Measurements from ENCODE around the gene TMEM178B. TPM values are rescaled to one million over a fixed set of nuclear protein-coding genes. Genes with fewer than 3 reads are reported as not detected.

Gene TMEM178B
- total and polyA plus RNA-seq, 9 of the 15 experiments (the other 6 are each of a cell fraction or from before 2014, with no cell fraction given) = under 0.01 to 0.03 (median 0.01) TPM; not detected in 5

DNA sequence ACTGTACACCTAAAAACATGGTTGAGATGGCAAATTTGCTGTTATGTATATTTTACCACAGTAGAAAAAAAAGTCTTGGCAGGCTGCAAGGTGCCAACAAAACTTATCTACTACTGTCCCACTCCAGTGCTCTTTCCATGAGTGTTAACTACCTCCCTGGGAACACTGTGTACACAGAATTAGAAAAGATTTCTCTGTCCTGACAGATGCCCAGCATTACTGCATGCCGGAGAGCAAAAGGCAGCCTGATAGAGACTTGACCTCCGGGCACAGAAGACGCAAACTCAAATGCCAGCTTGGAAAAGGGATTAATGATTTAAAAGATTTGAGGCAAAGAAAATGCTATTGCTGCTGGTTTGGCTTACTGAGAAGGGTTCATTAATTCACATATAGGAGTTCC is 228.8 kb downstream of the TMEM178B start:
- CTCF ChIA-PET (ENCODE audit: low intra/inter-chr PET ratio) = no interaction called here
- BruUV-seq (replicated peaks) = no TSS peak
- POLR2A ChIA-PET = no interaction called here

DNA sequence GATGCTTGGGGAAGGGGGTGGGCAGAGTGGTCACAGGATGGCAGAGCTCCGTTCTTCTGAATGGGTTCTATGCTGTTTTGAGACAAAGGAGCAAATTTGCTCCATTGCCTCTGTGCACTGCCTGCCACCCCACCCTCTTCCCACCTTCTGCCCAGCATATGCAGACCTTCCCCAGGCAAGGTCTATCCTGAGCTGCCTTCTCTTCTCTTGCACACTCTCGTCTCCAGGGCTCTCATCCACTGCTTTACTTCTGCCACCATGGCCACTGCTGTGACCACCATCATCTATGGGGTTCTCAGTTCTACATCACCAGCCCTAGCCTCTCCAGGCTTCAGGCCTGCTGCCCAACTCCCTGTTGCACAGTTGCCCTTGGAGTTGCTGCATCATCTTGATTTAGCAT is 230.4 kb downstream of the TMEM178B start:
- Histone ChIP-seq H3K9me3 (replicated peaks; ENCODE audit: control insufficient read depth, insufficient read depth, low read depth, low read length) (no peaks in the 10 kb centered on the region), H3K4me1 (replicated peaks in 1 of 2; ENCODE audit: control insufficient read depth in 2 of 2, insufficient read depth in 2 of 2, low read length in 2 of 2) (no peaks in the 10 kb centered on the region), H3K27ac (ENCODE audit: extremely low read depth, low read depth, low read length) (no peak overlapping the region), H3K9me1 (ENCODE audit: control insufficient read depth, insufficient read depth, low read length) (no peaks in the 10 kb centered on the region), H3K79me2 (ENCODE audit: control insufficient read depth, insufficient read depth, low read length) (no peaks in the 10 kb centered on the region), H3K36me3 (ENCODE audit: control insufficient read depth, insufficient read depth, low read length) (no peaks in the 10 kb centered on the region), H2AFZ (ENCODE audit: low read depth, low read length) (no peak overlapping the region), H3K4me3 (no peak overlapping the region), H3K4me2 (ENCODE audit: insufficient read depth, low read length) (no peak overlapping the region), H4K20me1 (replicated peaks; ENCODE audit: control insufficient read depth, insufficient read depth, low read length) (no peaks in the 10 kb centered on the region), H3K9ac (ENCODE audit: insufficient read depth in 1 of 2, low read depth in 2 of 2, low read length in 2 of 2) (no peak overlapping the region), H3K27me3 (ENCODE audit: control insufficient read depth in 2 of 2, insufficient read depth in 2 of 2, low read length in 2 of 2) (no peaks in the 10 kb centered on the region)
- FAIRE-seq (no peak), DNase-seq (ENCODE audit: extremely low read depth in 1 of 4, low spot score in 3 of 4) (no peak), ATAC-seq (no peak)
- BruUV-seq (replicated peaks) = no TSS peak
- intact Hi-C loops (cut with micrococcal nuclease) = no loop called here
- POLR2A ChIA-PET = no interaction called here
- TF ChIP-seq POLR2AphosphoS2 (IDR thresholded peaks at IDR 0.05; ENCODE audit: low read length) (no peak), MED1 (CRISPR knock-in tag; IDR thresholded peaks at IDR 0.05; ENCODE audit: borderline replicate concordance) (no peak), SMAD2 (IDR thresholded peaks at IDR 0.05; ENCODE audit: low read depth, low read length) (no peak), SMAD1 (IDR thresholded peaks at IDR 0.05; ENCODE audit: low read depth, low read length, partially characterized antibody) (no peak)
- TF ChIP-seq, protein P1, sequence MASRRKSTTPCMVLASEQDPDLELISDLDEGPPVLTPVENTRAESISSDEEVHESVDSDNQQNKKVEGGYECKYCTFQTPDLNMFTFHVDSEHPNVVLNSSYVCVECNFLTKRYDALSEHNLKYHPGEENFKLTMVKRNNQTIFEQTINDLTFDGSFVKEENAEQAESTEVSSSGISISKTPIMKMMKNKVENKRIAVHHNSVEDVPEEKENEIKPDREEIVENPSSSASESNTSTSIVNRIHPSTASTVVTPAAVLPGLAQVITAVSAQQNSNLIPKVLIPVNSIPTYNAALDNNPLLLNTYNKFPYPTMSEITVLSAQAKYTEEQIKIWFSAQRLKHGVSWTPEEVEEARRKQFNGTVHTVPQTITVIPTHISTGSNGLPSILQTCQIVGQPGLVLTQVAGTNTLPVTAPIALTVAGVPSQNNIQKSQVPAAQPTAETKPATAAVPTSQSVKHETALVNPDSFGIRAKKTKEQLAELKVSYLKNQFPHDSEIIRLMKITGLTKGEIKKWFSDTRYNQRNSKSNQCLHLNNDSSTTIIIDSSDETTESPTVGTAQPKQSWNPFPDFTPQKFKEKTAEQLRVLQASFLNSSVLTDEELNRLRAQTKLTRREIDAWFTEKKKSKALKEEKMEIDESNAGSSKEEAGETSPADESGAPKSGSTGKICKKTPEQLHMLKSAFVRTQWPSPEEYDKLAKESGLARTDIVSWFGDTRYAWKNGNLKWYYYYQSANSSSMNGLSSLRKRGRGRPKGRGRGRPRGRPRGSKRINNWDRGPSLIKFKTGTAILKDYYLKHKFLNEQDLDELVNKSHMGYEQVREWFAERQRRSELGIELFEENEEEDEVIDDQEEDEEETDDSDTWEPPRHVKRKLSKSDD (conservative IDR thresholded peaks at IDR 0.05; ENCODE audit: low read length) = no peak
- TF ChIP-seq, protein P2, sequence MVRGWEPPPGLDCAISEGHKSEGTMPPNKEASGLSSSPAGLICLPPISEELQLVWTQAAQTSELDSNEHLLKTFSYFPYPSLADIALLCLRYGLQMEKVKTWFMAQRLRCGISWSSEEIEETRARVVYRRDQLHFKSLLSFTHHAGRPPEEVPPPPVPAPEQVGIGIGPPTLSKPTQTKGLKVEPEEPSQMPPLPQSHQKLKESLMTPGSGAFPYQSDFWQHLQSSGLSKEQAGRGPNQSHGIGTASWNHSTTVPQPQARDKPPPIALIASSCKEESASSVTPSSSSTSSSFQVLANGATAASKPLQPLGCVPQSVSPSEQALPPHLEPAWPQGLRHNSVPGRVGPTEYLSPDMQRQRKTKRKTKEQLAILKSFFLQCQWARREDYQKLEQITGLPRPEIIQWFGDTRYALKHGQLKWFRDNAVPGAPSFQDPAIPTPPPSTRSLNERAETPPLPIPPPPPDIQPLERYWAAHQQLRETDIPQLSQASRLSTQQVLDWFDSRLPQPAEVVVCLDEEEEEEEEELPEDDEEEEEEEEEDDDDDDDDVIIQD (CRISPR knock-in tag; IDR thresholded peaks at IDR 0.05) = no peak
- 0% methylated on average over 2 of the region's 2 CpGs for WGBS (ENCODE audit: insufficient coverage, low coverage, missing lambda C conversion rate)
- CTCF ChIA-PET (ENCODE audit: low intra/inter-chr PET ratio) = no interaction called here
- in situ Hi-C loops (cut with MboI) = no loop called here

More for the DNA sequence above, 228.8 kb downstream of the TMEM178B start:
- Histone ChIP-seq H2AFZ (ENCODE audit: low read depth, low read length) (no peak overlapping the region), H4K20me1 (replicated peaks; ENCODE audit: control insufficient read depth, insufficient read depth, low read length) (no peaks in the 10 kb centered on the region), H3K4me3 (no peak overlapping the region), H3K79me2 (ENCODE audit: control insufficient read depth, insufficient read depth, low read length) (no peaks in the 10 kb centered on the region), H3K4me1 (replicated peaks in 1 of 2; ENCODE audit: control insufficient read depth in 2 of 2, insufficient read depth in 2 of 2, low read length in 2 of 2) (no peaks in the 10 kb centered on the region), H3K4me2 (ENCODE audit: insufficient read depth, low read length) (no peak overlapping the region), H3K9me1 (ENCODE audit: control insufficient read depth, insufficient read depth, low read length) (no peaks in the 10 kb centered on the region), H3K27ac (ENCODE audit: extremely low read depth, low read depth, low read length) (no peak overlapping the region), H3K36me3 (ENCODE audit: control insufficient read depth, insufficient read depth, low read length) (no peaks in the 10 kb centered on the region), H3K9ac (ENCODE audit: insufficient read depth in 1 of 2, low read depth in 2 of 2, low read length in 2 of 2) (no peak overlapping the region), H3K9me3 (replicated peaks; ENCODE audit: control insufficient read depth, insufficient read depth, low read depth, low read length) (no peaks in the 10 kb centered on the region), H3K27me3 (ENCODE audit: control insufficient read depth in 2 of 2, insufficient read depth in 2 of 2, low read length in 2 of 2) (no peaks in the 10 kb centered on the region)
- 0% methylated on average over 3 of the region's 3 CpGs for WGBS (ENCODE audit: insufficient coverage, low coverage, missing lambda C conversion rate)
- no peak for ATAC-seq
- no peak for FAIRE-seq
- in situ Hi-C loops (cut with MboI) = no loop called here
- TF ChIP-seq ZNF583 (CRISPR knock-in tag; IDR thresholded peaks at IDR 0.05) (no peak), ZNF436 (CRISPR knock-in tag; IDR thresholded peaks at IDR 0.05) (no peak), FOS (IDR thresholded peaks at IDR 0.05; ENCODE audit: extremely low read depth, insufficient read length) (no peak), TCF7 (IDR thresholded peaks at IDR 0.05; ENCODE audit: borderline replicate concordance) (no peak)
- DNase-seq (ENCODE audit: extremely low read depth in 1 of 4, low spot score in 3 of 4) = no peak
- intact Hi-C loops (cut with micrococcal nuclease) = no loop called here
